D721Med (cell line): Measurements from ENCODE around the gene CROT.

Experiments used
- DNase-seq: peaks from one replicate; pipeline ENCODE4 v3.0.0; 2011; ENCODE audit warnings: low spot score; ENCODE audit not compliant: insufficient read length
- FAIRE-seq: peaks from 2 replicates; lab custom pipeline; 2011; peaks lifted over from hg19 to GRCh38; lab: Jason Lieb, UNC
- TF ChIP-seq, protein P1 (sequence below): IDR thresholded peaks from 2 replicates; pipeline ENCODE4 v1.5.1; 2012; ENCODE audit warnings: mild to moderate bottlenecking, control low read depth; ENCODE audit not compliant: insufficient read depth; ENCODE audit errors: missing control alignments

Gene CROT

DNA sequence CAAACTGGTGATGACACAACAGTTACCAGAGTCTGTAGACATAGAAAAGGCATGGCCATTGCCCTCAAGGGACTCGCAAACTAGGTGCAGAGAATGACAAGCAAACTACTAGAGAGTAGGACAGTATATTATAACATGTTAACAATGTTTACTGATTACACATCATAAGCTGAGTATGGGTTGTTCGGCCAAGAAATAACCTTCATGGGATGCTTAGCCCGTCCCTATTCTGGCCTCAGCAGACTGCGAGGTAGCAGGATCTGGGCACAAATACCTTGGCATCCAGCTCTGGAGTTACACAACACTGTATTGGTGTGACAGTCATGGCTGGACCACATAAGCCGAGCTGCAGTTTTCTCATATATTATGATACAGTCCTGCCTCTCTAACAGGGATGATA lies 78.6 kb downstream of the CROT start:
- TF ChIP-seq, protein P1, sequence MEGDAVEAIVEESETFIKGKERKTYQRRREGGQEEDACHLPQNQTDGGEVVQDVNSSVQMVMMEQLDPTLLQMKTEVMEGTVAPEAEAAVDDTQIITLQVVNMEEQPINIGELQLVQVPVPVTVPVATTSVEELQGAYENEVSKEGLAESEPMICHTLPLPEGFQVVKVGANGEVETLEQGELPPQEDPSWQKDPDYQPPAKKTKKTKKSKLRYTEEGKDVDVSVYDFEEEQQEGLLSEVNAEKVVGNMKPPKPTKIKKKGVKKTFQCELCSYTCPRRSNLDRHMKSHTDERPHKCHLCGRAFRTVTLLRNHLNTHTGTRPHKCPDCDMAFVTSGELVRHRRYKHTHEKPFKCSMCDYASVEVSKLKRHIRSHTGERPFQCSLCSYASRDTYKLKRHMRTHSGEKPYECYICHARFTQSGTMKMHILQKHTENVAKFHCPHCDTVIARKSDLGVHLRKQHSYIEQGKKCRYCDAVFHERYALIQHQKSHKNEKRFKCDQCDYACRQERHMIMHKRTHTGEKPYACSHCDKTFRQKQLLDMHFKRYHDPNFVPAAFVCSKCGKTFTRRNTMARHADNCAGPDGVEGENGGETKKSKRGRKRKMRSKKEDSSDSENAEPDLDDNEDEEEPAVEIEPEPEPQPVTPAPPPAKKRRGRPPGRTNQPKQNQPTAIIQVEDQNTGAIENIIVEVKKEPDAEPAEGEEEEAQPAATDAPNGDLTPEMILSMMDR = no peak
- FAIRE-seq = no peak

DNA sequence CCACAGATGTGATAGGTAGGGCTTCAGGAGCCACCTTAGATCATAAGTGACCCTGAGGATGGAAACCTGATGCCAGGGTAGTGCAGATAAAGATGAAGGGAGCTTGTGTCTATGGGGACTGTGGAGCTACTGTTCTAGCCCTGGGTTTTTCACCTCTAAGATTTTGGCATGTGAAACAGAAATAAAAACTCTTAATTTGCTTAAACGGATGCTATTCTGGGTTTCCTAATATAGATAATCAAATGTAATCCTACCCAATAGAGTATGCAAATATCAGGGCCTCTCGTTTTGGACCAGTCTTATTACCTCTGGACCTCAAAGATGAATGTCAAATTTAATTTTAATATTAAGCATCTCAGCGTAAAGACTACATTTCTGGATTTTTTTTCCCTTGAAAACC lies 80.7 kb downstream of the CROT start:
- FAIRE-seq = no peak

More for the DNA sequence above, 78.6 kb downstream of the CROT start:
- DNase-seq = no peak

DNA sequence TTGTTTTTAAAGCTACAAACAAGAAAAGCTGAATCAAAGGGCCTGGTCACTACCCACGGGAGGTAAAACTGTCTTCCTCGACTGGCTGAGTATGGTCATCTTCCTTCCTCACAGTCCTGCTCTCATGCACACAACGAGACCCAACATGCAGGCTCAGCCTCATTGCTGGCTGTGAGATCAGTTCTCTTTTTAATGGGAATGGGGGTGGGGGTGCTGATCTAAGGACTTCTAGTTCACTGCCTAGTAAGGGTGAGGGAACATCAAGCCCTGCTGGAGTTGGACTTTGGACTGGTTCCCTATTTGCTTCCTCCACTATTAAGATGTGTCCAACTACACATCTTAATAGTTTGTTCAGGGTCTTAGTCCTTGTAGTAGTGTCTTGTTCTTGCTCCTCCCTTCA lies 81.8 kb downstream of the CROT start:
- DNase-seq = no peak
- TF ChIP-seq, protein P1 = no peak
- no peak for FAIRE-seq

More for the DNA sequence above, 80.7 kb downstream of the CROT start:
- DNase-seq = no peak
- TF ChIP-seq, protein P1 = no peak

DNA sequence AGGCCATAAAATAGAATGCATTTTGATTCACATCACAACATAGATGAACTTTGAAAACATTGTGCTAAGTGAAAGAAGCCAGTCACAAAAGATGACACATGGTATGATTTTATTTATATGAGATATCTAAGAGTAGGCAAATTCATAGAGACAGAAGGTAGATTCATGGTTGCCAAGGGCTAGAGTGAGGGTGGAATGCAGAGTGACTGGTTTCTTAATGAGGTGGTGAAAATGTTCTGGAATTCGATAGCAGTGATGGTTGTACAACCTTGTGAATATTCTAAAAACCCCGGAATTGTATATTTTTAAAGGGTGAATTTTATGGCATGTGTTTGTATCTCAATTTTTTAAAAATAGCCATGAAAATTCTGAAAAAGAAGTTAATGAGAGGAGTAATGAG lies 87.1 kb downstream of the CROT start:
- FAIRE-seq (no peak), DNase-seq (no peak)
- TF ChIP-seq, protein P1 = no peak

DNA sequence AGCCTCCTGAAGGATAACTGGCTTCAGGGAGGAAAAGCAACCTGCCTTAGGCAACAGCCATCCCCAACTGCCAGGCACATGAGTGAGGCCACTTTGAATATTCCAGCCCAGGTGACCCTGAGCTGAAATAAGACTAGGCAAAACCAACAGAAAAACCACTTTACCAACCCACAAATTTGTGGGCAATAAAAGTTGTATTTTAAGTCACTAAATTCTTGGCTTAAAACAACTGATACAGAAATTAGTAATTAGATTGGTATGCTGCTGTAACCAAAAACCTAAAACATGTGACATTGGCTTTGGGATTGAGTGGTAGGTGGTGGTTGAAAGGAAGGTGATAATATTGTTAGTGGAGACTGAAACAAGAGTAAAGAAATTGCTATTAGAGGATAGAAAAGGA lies 90.1 kb downstream of the CROT start:
- TF ChIP-seq, protein P1 = no peak
- no peak for DNase-seq
- FAIRE-seq = no peak

DNA sequence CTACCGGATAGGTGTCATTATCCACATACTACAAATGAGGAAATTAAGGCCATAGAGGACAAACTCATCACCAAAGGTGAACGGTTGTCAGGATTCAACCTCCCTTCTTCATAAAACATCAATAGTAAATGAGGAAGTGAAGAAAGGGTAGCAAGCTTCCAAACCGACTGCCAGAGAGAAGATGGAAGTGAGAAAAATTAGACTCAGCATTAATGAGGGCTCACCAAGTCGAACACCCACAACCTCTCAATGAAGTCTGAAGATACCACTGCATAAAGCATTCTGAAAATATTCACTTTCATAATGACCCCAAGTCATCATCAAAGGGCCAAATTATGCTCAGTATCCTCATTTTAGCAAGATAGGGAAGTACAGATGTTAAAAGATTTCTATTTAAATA lies 100.4 kb downstream of the CROT start:
- TF ChIP-seq, protein P1 = no peak
- DNase-seq (no peak), FAIRE-seq (no peak)

DNA sequence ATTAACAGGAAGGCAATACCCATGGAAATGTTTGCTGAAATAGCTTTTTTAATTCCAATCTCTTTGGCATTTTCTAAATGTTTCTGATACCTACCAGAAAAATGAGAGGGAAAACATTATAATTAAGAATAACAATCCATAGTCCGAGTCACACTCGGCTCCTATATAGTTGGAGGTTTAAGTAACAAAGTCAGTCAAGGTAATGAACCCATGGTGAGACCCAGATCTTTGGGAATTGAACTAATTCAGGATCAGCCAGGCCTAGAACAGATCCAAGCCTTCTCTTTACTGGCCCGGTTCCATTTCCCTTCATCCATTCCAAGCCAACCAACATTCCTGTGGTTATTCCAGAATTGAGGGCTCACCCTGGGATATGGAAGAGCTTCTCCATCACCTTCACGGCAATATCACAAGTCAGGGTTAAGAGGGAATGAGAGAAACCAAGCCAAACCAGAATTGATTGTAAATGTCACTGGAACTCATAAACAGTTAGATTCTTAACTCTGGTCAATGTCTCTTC lies 101.7 kb downstream of the CROT start:
- no peak for FAIRE-seq
- no peak for DNase-seq
- TF ChIP-seq, protein P1 = no peak
